Upper lobe of right lung (tissue), 1 donor: ENCODE data around the gene GHITM. TPM values are rescaled to one million over a fixed set of nuclear protein-coding genes. Genes with fewer than 3 reads are reported as not detected.

Source experiments
- ATAC-seq: fragments of 200-7000 bp; cut with Tn5 transposase; one replicate; pipeline ENCODE4 v1.9.1; 2020; ENCODE audit warnings: mild to moderate bottlenecking, moderate library complexity
- DNase-seq: peaks from one replicate; pipeline ENCODE4 v3.0.0-alpha.2; 2020
- H3K27ac ChIP-seq: fragments of 200-600 bp; one replicate; pipeline ENCODE4 v1.8.0; 2022
- H3K27me3 ChIP-seq: fragments of 200-600 bp; one replicate; pipeline ENCODE4 v1.8.0; 2022; ENCODE audit warnings: mild to moderate bottlenecking
- H3K36me3 ChIP-seq: fragments of 200-600 bp; one replicate; pipeline ENCODE4 v1.8.0; 2022
- H3K4me1 ChIP-seq: fragments of 200-600 bp; one replicate; pipeline ENCODE4 v1.8.0; 2022
- H3K4me3 ChIP-seq: fragments of 200-600 bp; one replicate; pipeline ENCODE4 v1.8.0; 2022; ENCODE audit warnings: mild to moderate bottlenecking
- H3K9me3 ChIP-seq: fragments of 200-600 bp; one replicate; pipeline ENCODE4 v1.8.0; 2022
- CTCF ChIP-seq: fragments of 200-600 bp; IDR thresholded peaks from one replicate; pipeline ENCODE4 v1.8.0; 2022; ENCODE audit warnings: antibody characterized with exemption
- intact Hi-C: fragments of 100-400 bp; cut with DNase I; formaldehyde crosslinking; loops from one replicate; pipeline ENCODE4 v1.11.0; 2022
- long read RNA-seq: library from polyadenylated mRNA; unstranded; transcript quantifications from one replicate; pipeline ENCODE4 v2.0.0, GENCODE V29; 2021
- total RNA-seq: library from RNA; stranded (reverse); fragmentation: NEBNext Ultra II Directional; extraction: Animal tissue kit (Norgen Biotek cat#: 25700); gene quantifications from one replicate; pipeline ENCODE4 v1.2.1, GENCODE V29; 2021
- donor health status: DM: no; HTN: yes; CAD: no; lungs with severe emphysema.

The GHITM gene
- 117 TPM for total RNA-seq
- long read RNA-seq, transcript GHITM-201 (9 exons, 2,128 nt): major isoform, 343 of 368 reads
- long read RNA-seq, partial matches to known transcripts: 15 of 368 reads
- long read RNA-seq, other reads (novel, unspliced or antisense): 10 of 368 reads

GRCh38 chr10:84139126-84140035, at the start of gene GHITM:
Gene GHITM, plus strand, starts transcription at chr10:84139509. Its CDS starts 1,992 bp downstream, at chr10:84141501.
- Histone ChIP-seq H3K9me3 (no peaks in the 10 kb centered on the region), H3K36me3 (peaks cover 30% of the 10 kb centered on the region), H3K4me3 (peak within 1 kb of the TSS; percentile 100), H3K4me1 (peaks cover 17% of the 10 kb centered on the region), H3K27ac (peak within 1 kb of the TSS; percentile 99), H3K27me3 (no peaks in the 10 kb centered on the region)
- peak; percentile 99 for ATAC-seq
- peak; percentile 43 for TF ChIP-seq CTCF
- intact Hi-C loops: no loop called here
- peak; percentile 99 for DNase-seq

GRCh38 chr10:84095811-84096497, 43.4 kb upstream of the GHITM start:
- DNase-seq (no peak), ATAC-seq (no peak)
- Histone ChIP-seq H3K4me3 (no peak overlapping the region), H3K4me1 (peaks cover 12% of the 10 kb centered on the region), H3K27ac (no peak overlapping the region), H3K36me3 (no peaks in the 10 kb centered on the region), H3K9me3 (no peaks in the 10 kb centered on the region), H3K27me3 (no peaks in the 10 kb centered on the region)
- intact Hi-C loops: no loop called here
- no peak for TF ChIP-seq CTCF

- Histone ChIP-seq H3K27me3 (no peaks in the 10 kb centered on the region), H3K4me3 (no peak overlapping the region), H3K27ac (no peak overlapping the region), H3K9me3 (no peaks in the 10 kb centered on the region), H3K36me3 (no peaks in the 10 kb centered on the region), H3K4me1 (peaks cover 12% of the 10 kb centered on the region)
- peak; percentile 53 for TF ChIP-seq CTCF
- ATAC-seq (no peak), DNase-seq (no peak)
- intact Hi-C loops: no loop called here
Observed at GRCh38 chr10:84097787-84098353, 41.4 kb upstream of the GHITM start.

GRCh38 chr10:84098667-84099066, 40.6 kb upstream of the GHITM start:
- no peaks in the 10 kb centered on the region for H3K36me3 ChIP-seq
- no peak for TF ChIP-seq CTCF
- ATAC-seq: no peak

GRCh38 chr10:84101042-84101441, 38.3 kb upstream of the GHITM start:
- Histone ChIP-seq H3K27me3 (no peaks in the 10 kb centered on the region), H3K4me1 (peaks cover 4% of the 10 kb centered on the region), H3K36me3 (no peaks in the 10 kb centered on the region), H3K27ac (no peak overlapping the region), H3K9me3 (no peaks in the 10 kb centered on the region), H3K4me3 (no peak overlapping the region)
- TF ChIP-seq CTCF: no peak
- intact Hi-C loops: no loop called here
- ATAC-seq (no peak), DNase-seq (no peak)

More at GRCh38 chr10:84098667-84099066, 40.6 kb upstream of the GHITM start:
- Histone ChIP-seq H3K9me3 (no peaks in the 10 kb centered on the region), H3K27me3 (no peaks in the 10 kb centered on the region), H3K27ac (no peak overlapping the region), H3K4me1 (peaks cover 12% of the 10 kb centered on the region), H3K4me3 (no peak overlapping the region)
- intact Hi-C loops: no loop called here
- no peak for DNase-seq
